Right atrium auricular region (tissue), 2 donors: ENCODE data around the gene CDK5R1. TPM values are rescaled to one million over a fixed set of nuclear protein-coding genes. Genes with fewer than 3 reads are reported as not detected.

Experiments
- DNase-seq: peaks from one replicate; pipeline ENCODE4 v3.0.0-alpha.2; 2019; ENCODE audit warnings: low spot score
- H3K27ac ChIP-seq, 2 donors: fragments of 200-600 bp; sonication (generic); 1 replicate in 1 of 2; 2 replicates in 1 of 2; pipeline ENCODE4 v1.5.1; 2016 to 2019
- H3K27me3 ChIP-seq, 2 donors: fragments of 200-600 bp; sonication (generic); one replicate each; pipeline versions ENCODE4 v1.5.1 to v1.6.0; 2017 to 2019
- H3K36me3 ChIP-seq: fragments of 200-600 bp; sonication (generic); one replicate; pipeline ENCODE4 v1.5.1; 2016
- H3K4me1 ChIP-seq, 2 donors: fragments of 200-600 bp; sonication (generic); one replicate each; pipeline versions ENCODE4 v1.5.1 to v1.6.0; 2017 to 2019
- H3K4me3 ChIP-seq, 2 donors: fragments of 200-600 bp; sonication (generic); 1 replicate in 1 of 2; 2 replicates in 1 of 2; pipeline ENCODE4 v1.5.1; 2017 to 2019; ENCODE audit warnings: mild to moderate bottlenecking in 1 of 2, moderate library complexity in 1 of 2
- H3K9me3 ChIP-seq, 2 donors: fragments of 200-600 bp; sonication (generic); one replicate each; pipeline ENCODE4 v1.5.1; 2019
- total RNA-seq, 2 donors: library from RNA; depleted of rRNA; stranded (reverse); fragments of >200 nt; gene quantifications; one replicate each; pipeline ENCODE4 v1.1.0, GENCODE V29; 2016
- TF ChIP-seq, protein P1 (sequence below), 2 donors: fragments of 200-600 bp; sonication (generic); IDR thresholded peaks; one replicate each; pipeline ENCODE4 v1.5.1; 2019; ENCODE audit warnings: antibody characterized with exemption in 2 of 2

Gene CDK5R1
- total RNA-seq, 2 donors from 2014 or later: 0.75 to 1.0 TPM

DNA sequence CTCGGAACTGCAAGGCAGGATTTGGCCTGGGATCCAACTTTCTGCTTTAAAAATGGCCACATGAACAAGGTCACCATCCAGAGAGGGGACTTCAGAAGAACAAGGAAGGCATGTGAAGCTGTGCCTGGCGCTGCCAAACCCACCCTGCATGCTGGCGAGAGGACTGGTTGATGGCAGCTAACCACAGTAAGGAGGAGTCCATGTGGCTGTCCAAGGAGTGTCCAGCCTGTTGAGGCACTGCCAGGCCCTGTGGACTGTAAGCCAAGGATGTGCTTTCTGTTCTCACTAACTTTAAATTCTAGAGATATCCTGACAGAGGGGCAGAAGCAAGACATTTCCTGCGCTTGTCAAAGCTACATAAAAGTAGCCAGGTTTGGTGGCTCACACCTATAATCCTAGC lies 40.4 kb downstream of the CDK5R1 start:
- no peaks in the 10 kb centered on the region for H3K9me3 ChIP-seq
- peaks cover 0 to 6% of the 10 kb centered on the region in 2 donors for H3K4me1 ChIP-seq
- H3K27ac ChIP-seq: no peak overlapping the region
- H3K36me3 ChIP-seq: no peaks in the 10 kb centered on the region
- no peaks in the 10 kb centered on the region for H3K27me3 ChIP-seq
- DNase-seq: no peak
- H3K4me3 ChIP-seq: no peak overlapping the region
- TF ChIP-seq, protein P1, sequence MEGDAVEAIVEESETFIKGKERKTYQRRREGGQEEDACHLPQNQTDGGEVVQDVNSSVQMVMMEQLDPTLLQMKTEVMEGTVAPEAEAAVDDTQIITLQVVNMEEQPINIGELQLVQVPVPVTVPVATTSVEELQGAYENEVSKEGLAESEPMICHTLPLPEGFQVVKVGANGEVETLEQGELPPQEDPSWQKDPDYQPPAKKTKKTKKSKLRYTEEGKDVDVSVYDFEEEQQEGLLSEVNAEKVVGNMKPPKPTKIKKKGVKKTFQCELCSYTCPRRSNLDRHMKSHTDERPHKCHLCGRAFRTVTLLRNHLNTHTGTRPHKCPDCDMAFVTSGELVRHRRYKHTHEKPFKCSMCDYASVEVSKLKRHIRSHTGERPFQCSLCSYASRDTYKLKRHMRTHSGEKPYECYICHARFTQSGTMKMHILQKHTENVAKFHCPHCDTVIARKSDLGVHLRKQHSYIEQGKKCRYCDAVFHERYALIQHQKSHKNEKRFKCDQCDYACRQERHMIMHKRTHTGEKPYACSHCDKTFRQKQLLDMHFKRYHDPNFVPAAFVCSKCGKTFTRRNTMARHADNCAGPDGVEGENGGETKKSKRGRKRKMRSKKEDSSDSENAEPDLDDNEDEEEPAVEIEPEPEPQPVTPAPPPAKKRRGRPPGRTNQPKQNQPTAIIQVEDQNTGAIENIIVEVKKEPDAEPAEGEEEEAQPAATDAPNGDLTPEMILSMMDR (IDR thresholded peaks at IDR 0.05): no peak

DNA sequence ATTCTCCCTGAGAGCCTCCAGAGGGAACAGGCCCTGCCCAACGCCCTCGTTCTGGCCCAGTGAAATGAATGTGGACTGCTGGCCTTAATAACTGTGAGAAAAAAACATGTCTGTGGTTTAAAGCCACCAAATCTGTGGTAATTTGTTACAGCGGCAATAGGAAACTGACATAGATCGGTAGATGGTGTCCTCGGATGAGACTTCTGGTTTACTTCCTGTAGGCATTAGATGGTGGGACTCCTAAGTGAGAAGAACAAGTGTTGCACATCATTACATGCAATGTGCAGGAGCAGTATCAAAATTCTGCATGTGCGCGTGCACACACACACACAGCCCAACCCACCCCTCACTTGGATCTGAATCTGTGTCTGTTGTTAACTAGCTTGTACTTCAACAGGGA lies 42.0 kb downstream of the CDK5R1 start:
- Histone ChIP-seq H3K4me1 (peaks cover 0 to 6% of the 10 kb centered on the region in 2 donors), H3K27me3 (no peaks in the 10 kb centered on the region), H3K4me3 (no peak overlapping the region), H3K27ac (no peak overlapping the region), H3K9me3 (no peaks in the 10 kb centered on the region), H3K36me3 (no peaks in the 10 kb centered on the region)
- TF ChIP-seq, protein P1 (IDR thresholded peaks at IDR 0.05): no peak
- no peak for DNase-seq

DNA sequence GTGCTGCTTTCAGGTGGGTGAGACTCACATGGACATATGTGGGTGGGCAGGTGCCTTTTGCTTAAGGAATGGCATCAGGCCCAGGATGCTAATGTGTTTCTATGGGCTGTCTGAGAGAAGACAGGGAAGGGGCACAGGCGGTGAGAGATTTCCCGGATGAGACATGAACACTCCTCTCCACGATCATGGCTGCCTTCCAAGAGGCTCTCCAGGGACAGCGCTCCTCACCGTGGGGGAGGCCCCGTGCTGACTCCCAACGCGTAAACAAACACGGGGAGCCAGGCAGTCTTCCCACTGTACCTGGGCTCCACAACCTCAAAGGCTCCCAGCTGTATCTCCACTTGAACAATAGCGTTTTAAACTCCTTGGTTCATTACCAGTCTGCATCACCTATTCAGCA lies 42.8 kb downstream of the CDK5R1 start:
- H3K4me3 ChIP-seq: no peak overlapping the region
- H3K27ac ChIP-seq: no peak overlapping the region
- no peaks in the 10 kb centered on the region for H3K9me3 ChIP-seq
- H3K27me3 ChIP-seq: no peaks in the 10 kb centered on the region
- peaks cover 0 to 6% of the 10 kb centered on the region in 2 donors for H3K4me1 ChIP-seq
- no peaks in the 10 kb centered on the region for H3K36me3 ChIP-seq
- DNase-seq: no peak
- TF ChIP-seq, protein P1 (IDR thresholded peaks at IDR 0.05): no peak

DNA sequence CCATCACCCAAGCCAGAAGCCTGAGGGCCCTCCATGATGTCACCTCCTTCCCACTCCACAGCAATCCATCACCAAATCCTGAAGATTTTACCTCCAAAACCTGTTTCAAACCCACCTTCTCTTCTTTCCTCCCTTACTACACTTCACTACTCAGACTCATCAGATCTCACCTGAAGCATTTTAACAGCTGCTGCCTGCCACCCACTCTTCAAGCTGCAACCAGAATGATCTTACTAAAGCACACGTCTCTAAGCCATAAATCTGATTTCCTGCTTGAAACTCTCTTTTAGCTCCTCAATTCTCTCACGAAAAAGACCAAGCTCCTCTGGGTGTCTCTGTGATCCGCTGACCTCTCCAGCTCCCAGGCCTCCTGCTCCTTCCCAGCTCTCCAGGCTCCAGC lies 46.5 kb downstream of the CDK5R1 start:
- Histone ChIP-seq H3K4me3 (no peak overlapping the region), H3K27me3 (no peaks in the 10 kb centered on the region), H3K27ac (no peak overlapping the region), H3K4me1 (peaks cover 0 to 10% of the 10 kb centered on the region in 2 donors), H3K36me3 (no peaks in the 10 kb centered on the region), H3K9me3 (no peaks in the 10 kb centered on the region)
- no peak for DNase-seq
- TF ChIP-seq, protein P1 (IDR thresholded peaks at IDR 0.05): no peak

DNA sequence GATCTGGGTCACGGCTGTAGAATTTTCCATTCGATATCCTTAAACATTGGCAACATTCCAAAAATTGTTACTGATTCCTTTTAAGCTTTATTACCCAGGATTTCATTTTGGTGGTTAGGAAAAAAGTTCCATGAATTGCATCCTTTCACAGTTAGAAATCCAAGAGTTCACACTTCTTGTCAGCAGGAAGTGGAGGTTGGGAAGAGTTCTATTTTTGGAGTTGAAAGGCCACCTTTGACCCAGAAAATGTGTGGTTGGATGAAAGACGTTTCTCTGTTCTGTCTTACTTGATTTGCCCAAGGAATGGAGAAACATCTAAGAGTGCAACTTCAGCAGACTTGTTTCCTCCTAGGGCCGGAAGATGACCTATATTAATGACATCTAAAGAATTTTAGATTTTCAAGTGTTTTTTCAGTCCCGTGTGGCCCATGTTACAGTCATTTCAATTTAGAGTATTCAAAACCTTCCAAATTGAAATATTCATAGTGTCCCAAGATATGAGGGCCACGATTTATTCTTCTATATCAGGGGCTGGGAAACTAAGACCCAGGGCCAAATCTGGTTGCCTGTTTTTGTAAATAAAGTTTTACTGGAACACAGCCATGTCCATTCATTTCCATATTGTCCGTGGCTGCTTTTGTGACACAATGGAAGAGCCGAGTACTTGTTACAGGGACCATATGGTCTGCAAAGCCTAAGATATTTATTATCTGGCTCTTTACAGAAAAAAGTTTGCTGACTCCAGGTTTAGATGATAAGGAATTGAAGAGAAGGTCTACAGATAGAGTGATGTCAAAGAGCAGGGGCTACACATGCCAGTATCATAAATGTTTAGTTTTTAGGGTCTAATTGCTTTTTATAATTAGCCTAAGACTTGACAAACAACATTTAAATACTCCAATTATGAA lies 50.2 kb downstream of the CDK5R1 start:
- Histone ChIP-seq H3K36me3 (no peaks in the 10 kb centered on the region), H3K9me3 (no peaks in the 10 kb centered on the region), H3K4me3 (no peak overlapping the region), H3K27ac (no peak overlapping the region), H3K27me3 (no peaks in the 10 kb centered on the region), H3K4me1 (peaks cover 0 to 10% of the 10 kb centered on the region in 2 donors)
- TF ChIP-seq, protein P1 (IDR thresholded peaks at IDR 0.05): no peak
- DNase-seq: no peak

Other genes starting within 250 kb of the CDK5R1 start
- 10 to 100 TPM; 18.0 to 19.2 TPM for gene RHBDL3, start 221.2 kb upstream of the CDK5R1 start, total RNA-seq
- 10 to 100 TPM in 1 of 2 donors, 1 to 10 TPM in 1; 7.9 to 14.5 TPM for gene C17orf75, start 144.8 kb upstream of the CDK5R1 start, total RNA-seq
- 10 to 100 TPM; 65.6 to 68.9 TPM for gene ZNF207, start 136.8 kb upstream of the CDK5R1 start, total RNA-seq
- gene PSMD11, start 42.5 kb upstream of the CDK5R1 start, total RNA-seq: 10 to 100 TPM; 42.2 to 43.8 TPM